GM19463 (cell line): Measurements from ENCODE around the gene HIGD1A.
A peak's percentile ranks its signal among the peaks of the same experiment; 100 is the strongest.

Source experiments
- ATAC-seq: cut with Tn5 transposase; IDR thresholded peaks from one replicate; pipeline ENCODE4 v1.9.1; 2021; ENCODE audit warnings: mild to moderate bottlenecking, moderate library complexity; ENCODE audit not compliant: unreplicated experiment

The HIGD1A gene

GRCh38 chr3:42804106-42804830, at the start of gene HIGD1A:
Gene HIGD1A, minus strand, starts transcription at chr3:42804490. Its CDS starts 10,237 bp downstream, at chr3:42794253.
- peak; percentile 100 for ATAC-seq

GRCh38 chr3:42853739-42854302, 49.5 kb upstream of the HIGD1A start:
- no peak for ATAC-seq

DNA sequence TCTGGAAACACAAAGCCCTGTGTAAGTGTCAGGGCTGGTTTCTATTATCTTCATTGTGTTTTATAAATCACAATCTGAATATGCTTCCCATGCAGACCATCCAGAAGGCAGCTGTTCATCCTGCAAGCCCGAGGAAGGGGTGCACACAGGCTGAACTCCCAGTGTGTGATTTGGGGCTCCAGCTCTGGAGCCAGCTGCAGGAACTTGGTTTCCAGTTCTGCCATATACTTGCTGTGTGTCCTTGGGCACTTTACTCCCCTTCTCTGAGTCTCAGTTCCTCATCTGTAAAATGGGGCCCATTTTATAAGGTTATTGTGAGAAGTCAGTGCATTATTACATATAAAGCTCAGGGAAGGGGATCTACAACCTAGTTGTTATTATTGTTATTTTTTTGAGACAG, 48.8 kb upstream of the HIGD1A start:
- ATAC-seq, result no peak

DNA sequence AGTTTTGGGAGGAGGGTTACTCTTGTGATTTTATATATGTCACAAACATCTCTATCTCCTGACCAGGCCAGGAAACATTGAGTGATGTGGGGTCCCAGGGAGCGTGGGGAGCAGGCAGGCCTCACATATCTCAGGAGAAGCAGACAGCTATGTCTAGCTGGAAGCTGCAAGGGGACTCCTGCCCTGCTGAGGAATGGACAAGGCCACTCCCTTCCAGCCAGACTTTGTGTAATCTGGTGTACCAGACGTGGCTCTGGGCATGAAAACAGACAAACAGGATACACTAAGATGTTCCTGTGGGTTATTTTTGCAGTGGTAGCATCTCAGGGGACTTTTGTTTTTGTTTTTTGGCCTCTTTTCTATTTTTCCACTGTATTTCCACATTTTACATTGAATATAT, 48.2 kb upstream of the HIGD1A start:
- no peak for ATAC-seq

- ATAC-seq, result no peak
Observed at GRCh38 chr3:42851228-42851834, 47.0 kb upstream of the HIGD1A start.

GRCh38 chr3:42850263-42850662, 46.0 kb upstream of the HIGD1A start:
- ATAC-seq, result no peak

GRCh38 chr3:42849017-42849416, 44.7 kb upstream of the HIGD1A start:
- no peak for ATAC-seq

- ATAC-seq, result no peak
Observed at GRCh38 chr3:42847731-42848130, 43.4 kb upstream of the HIGD1A start.

DNA sequence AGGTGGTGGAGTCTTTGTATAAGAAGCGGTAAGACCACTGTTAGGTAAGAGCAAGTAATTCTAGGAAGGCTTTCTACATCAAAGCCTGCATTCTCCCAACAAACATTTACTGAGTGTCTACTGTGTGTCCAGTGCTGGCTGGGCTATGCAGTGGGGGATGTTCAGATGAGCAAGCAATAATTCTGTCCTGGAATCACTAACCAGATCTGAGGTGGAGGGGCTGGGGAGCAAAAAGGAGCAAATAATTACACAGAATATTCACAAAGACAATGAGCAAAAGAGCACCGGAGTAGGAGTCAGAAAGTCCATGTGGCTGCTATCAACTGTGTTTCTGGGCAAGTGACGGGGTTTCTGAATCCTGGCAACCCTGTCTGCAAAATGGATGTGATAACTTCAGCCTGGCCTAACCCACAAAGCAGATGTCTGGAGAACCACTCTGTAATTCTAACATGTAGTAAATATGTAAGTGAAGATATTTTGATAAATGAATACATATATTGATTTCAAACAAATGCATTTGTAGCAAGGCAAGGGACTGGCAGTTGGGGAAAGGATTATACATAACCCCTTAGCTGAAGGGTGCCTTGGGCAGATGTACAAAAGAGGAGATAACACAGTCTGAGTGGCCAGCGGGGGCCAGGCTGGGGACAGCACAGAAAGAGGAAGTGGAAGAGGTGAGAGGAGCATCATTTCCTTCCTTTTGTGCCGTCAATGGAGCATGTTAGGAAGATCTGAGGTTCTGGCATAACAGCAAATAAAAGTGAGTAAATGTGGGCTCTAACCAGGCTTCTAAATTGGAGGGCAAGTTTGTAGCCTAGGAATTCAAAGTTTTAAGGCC, 42.6 kb upstream of the HIGD1A start:
- peak; percentile 51 for ATAC-seq

- no peak for ATAC-seq
Observed at GRCh38 chr3:42844815-42845214, 40.5 kb upstream of the HIGD1A start.

- no peak for ATAC-seq
Observed at GRCh38 chr3:42844412-42844713, 40.1 kb upstream of the HIGD1A start.

- ATAC-seq, result no peak
Observed at GRCh38 chr3:42843713-42844411, 39.6 kb upstream of the HIGD1A start.

DNA sequence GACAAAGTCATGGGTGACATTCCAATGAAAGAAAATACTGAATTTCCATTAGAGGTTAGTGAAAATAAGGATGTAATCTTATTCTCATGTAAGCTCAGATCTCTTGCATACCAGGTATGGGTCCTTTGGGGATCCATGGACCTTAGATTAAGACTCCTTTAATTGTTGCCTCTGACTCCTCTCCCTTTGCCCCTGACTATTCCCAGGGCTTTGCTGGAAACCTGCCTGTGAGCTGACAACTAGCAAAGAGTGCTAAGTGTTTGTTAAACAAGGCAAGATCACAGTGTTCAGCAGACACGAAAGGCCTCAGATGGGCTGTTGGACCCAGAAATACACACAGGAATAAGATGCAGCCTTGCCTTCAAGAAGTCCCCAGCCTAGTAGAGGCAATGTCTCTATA, 37.0 kb upstream of the HIGD1A start:
- ATAC-seq, result no peak

GRCh38 chr3:42839616-42840015, 35.3 kb upstream of the HIGD1A start:
- ATAC-seq, result peak; percentile 89

DNA sequence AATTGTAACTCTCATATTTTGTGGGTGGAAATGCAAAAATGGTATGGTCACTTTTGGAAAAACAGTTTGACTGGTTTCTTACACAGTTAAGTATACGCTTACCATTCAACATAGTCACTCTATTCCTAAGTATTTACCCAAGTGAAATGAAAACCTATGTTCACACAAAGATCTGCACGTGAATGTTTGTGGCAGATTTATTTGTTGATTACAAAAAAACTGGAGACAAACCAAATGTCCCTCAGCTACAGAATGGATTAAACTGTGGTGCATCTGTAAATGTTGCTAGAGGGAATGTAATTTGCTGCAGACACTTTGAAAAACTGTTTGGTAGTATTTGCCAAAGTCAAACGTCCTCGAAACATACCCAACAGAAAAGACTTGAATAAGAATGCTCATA, 34.3 kb upstream of the HIGD1A start:
- no peak for ATAC-seq

- no peak for ATAC-seq
Observed at GRCh38 chr3:42836150-42837123, 32.1 kb upstream of the HIGD1A start.

DNA sequence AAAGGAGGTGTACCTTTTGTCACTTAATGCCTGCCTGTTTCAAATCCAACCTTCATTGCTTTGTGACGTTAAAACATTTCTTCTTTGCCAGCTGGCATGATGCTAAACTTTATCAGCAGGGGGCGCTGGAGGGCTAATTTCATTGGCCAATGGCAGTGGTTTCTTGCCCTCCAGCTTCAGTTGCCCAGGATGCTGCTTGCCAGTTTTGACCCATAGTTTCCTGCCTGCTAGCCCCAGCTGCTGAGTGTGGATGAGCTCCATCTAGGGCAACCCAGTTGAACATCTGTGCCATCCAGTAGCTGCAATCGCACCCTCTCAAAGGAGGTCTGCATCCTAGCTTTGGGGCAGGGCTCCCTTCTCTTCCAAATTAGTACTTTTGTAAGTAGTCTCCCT, 27.0 kb upstream of the HIGD1A start:
- ATAC-seq, result no peak

DNA sequence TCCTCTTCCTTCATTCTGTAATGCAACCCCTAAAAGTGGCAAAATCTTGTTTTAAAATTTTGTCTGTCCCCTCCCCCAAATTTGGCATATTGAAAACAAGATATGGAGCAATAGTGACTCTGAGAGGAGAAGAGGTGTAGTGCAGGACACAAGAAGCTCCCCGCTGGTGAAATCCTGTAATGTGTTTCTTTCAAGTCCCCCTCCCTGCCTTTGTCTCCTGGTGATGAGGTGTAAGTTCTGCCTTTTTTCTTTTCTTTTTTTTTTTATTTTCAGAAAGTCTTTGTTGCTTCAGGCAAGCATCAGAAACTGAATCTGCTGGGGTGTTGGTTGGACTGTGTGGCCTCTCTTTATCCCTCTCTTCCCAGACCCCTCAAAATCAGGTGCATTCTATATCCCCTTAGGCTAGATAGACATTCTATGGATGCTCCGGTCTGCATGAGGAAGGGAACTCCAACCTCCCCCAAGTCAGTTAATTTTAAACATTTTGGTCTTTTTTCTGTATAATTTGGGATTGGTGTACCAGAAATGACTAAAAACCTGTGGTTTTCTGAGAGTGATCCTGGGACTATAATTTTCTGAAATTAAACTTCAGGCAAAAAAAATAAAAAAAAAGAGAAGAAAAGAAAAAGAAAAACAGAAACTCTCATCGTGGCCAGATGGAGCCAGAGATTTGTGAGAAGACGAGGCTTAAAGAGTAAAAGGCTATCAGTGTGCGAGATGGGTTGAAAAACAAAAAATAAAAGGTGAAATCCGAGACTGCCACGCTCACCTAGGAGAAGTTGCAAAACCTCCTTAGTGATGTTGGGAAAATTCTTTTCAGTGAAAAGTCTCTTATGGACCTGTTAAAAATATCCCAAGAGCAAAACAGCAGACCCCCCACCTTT, 26.4 kb upstream of the HIGD1A start:
- ATAC-seq, result no peak
